Measurements from ENCODE around the gene DDX50. TPM values are rescaled to one million over a fixed set of nuclear protein-coding genes. Genes with fewer than 3 reads are reported as not detected.
A peak's percentile ranks its signal among the peaks of the same experiment; 100 is the strongest.

DDX50 gene
- total RNA-seq, 3 donors from 2014 or later, result 40.3 to 50.2 (median 43.9) TPM

GRCh38 chr10:68982389-68982788 is 81.3 kb downstream of the DDX50 start:
- H3K4me1 ChIP-seq, result peaks cover 0 to 3% of the 10 kb centered on the region in 2 donors
- no peaks in the 10 kb centered on the region for H3K36me3 ChIP-seq
- no peak for DNase-seq (ENCODE audit: low spot score in 2 of 2)
- intact Hi-C loops (cut with DNase I; ENCODE audit: low total_unique reads), result no loop called here
- no peaks in the 10 kb centered on the region for H3K27me3 ChIP-seq
- no peak overlapping the region for H3K4me3 ChIP-seq
- H3K9me3 ChIP-seq, result no peaks in the 10 kb centered on the region
- H3K27ac ChIP-seq, result no peak overlapping the region
- TF ChIP-seq POLR2AphosphoS5 (IDR thresholded peaks at IDR 0.05) (no peak), POLR2A (IDR thresholded peaks at IDR 0.05) (no peak), CTCF (IDR thresholded peaks at IDR 0.05) (no peak)

GRCh38 chr10:68987611-68988010 is 86.5 kb downstream of the DDX50 start:
- intact Hi-C loops (cut with DNase I; ENCODE audit: low total_unique reads), result no loop called here
- H3K4me1 ChIP-seq, result peaks cover 0 to 16% of the 10 kb centered on the region in 2 donors
- H3K4me3 ChIP-seq, result peak overlapping the region in 1 of 3 donors; percentile 97
- no peaks in the 10 kb centered on the region for H3K9me3 ChIP-seq
- no peak overlapping the region for H3K27ac ChIP-seq
- DNase-seq (ENCODE audit: low spot score in 2 of 2), result no peak
- no peak for TF ChIP-seq POLR2AphosphoS5 (IDR thresholded peaks at IDR 0.05)
- TF ChIP-seq CTCF (IDR thresholded peaks at IDR 0.05), result no peak
- no peak for TF ChIP-seq POLR2A (IDR thresholded peaks at IDR 0.05)
- no peaks in the 10 kb centered on the region for H3K27me3 ChIP-seq
- H3K36me3 ChIP-seq, result no peaks in the 10 kb centered on the region

- Histone ChIP-seq H3K4me3 (peak within 1 kb of the TSS; percentile 81 to 97 (median 97)), H3K27me3 (no peaks in the 10 kb centered on the region), H3K27ac (peak within 1 kb of the TSS; percentile 87 to 93), H3K36me3 (no peaks in the 10 kb centered on the region), H3K9me3 (no peaks in the 10 kb centered on the region), H3K4me1 (peaks cover 0 to 21% of the 10 kb centered on the region in 2 donors)
- intact Hi-C loops (cut with DNase I; ENCODE audit: low total_unique reads), result no loop called here
- peak; percentile 90 to 95 for DNase-seq (ENCODE audit: low spot score in 2 of 2)
- peak; percentile 73 to 81 (median 80) for TF ChIP-seq POLR2AphosphoS5 (IDR thresholded peaks at IDR 0.05)
- TF ChIP-seq CTCF (IDR thresholded peaks at IDR 0.05), result peak in 2 of 3 donors; percentile 14 to 30
- TF ChIP-seq POLR2A (IDR thresholded peaks at IDR 0.05), result peak; percentile 43
Observed at GRCh38 chr10:68988530-68989316, 87.6 kb downstream of the DDX50 start, which contains the start of gene KIFBP. KIFBP (plus strand) TSS chr10:68988803; CDS start chr10:68988833, 30 bp downstream.

GRCh38 chr10:68989317-68989990 is 88.3 kb downstream of the DDX50 start:
- intact Hi-C loops (cut with DNase I; ENCODE audit: low total_unique reads), result no loop called here
- H3K4me1 ChIP-seq, result peaks cover 0 to 21% of the 10 kb centered on the region in 2 donors
- no peaks in the 10 kb centered on the region for H3K9me3 ChIP-seq
- H3K4me3 ChIP-seq, result peak overlapping the region; percentile 81 to 97 (median 97)
- no peak for TF ChIP-seq POLR2A (IDR thresholded peaks at IDR 0.05)
- no peak for TF ChIP-seq CTCF (IDR thresholded peaks at IDR 0.05)
- no peak for TF ChIP-seq POLR2AphosphoS5 (IDR thresholded peaks at IDR 0.05)
- no peaks in the 10 kb centered on the region for H3K27me3 ChIP-seq
- DNase-seq (ENCODE audit: low spot score in 2 of 2), result no peak
- no peaks in the 10 kb centered on the region for H3K36me3 ChIP-seq
- peak overlapping the region; percentile 87 to 93 for H3K27ac ChIP-seq
